Thoracic aorta (tissue), 2 donors: ENCODE measurements around the gene TNS3. TPM values are rescaled to one million over a fixed set of nuclear protein-coding genes. Genes with fewer than 3 reads are reported as not detected.

ENCODE experiments used
- ATAC-seq: fragments of 150-250 bp; one replicate; pipeline ENCODE4 v1.8.0; 2017; ENCODE audit warnings: low read depth; ENCODE audit not compliant: insufficient number of reproducible peaks, low FRiP score
- DNase-seq: peaks from one replicate; pipeline ENCODE4 v3.0.0-alpha.2; 2020; ENCODE audit warnings: low spot score
- H3K27ac ChIP-seq, 2 donors: fragments of 200-600 bp; sonication (generic); 1 replicate in 1 of 2; 2 replicates in 1 of 2; pipeline ENCODE4 v1.5.1; 2016; ENCODE audit warnings: mild to moderate bottlenecking in 2 of 2, moderate library complexity in 2 of 2
- H3K27me3 ChIP-seq: fragments of 200-600 bp; sonication (generic); replicated peaks from 2 replicates; pipeline ENCODE4 v1.6.0; 2016; ENCODE audit warnings: mild to moderate bottlenecking; ENCODE audit not compliant: insufficient read depth
- H3K36me3 ChIP-seq: fragments of 200-600 bp; sonication (generic); one replicate; pipeline ENCODE4 v1.5.1; 2016
- H3K4me1 ChIP-seq, 2 donors: fragments of 200-600 bp; sonication (generic); 1 replicate in 1 of 2; 2 replicates in 1 of 2; pipeline versions ENCODE4 v1.5.1 to v1.6.0; 2016; ENCODE audit warnings: low read depth in 2 of 2, mild to moderate bottlenecking in 1 of 2; ENCODE audit not compliant: control insufficient read depth in 1 of 2
- H3K4me3 ChIP-seq: fragments of 200-600 bp; sonication (generic); 2 replicates; pipeline ENCODE4 v1.5.1; 2016; ENCODE audit warnings: mild to moderate bottlenecking
- H3K9me3 ChIP-seq: fragments of 200-600 bp; sonication (generic); 2 replicates; pipeline ENCODE4 v1.5.1; 2016
- CTCF ChIP-seq: fragments of 200-600 bp; sonication (generic); IDR thresholded peaks from one replicate; pipeline ENCODE4 v1.5.1; 2019; ENCODE audit warnings: antibody characterized with exemption
- total RNA-seq, 2 donors: library from RNA; depleted of rRNA; stranded (reverse); fragments of >200 nt; gene quantifications; one replicate each; pipeline versions ENCODE4 v1.1.0 to v1.2.3, GENCODE V29; 2016

TNS3 gene
- total RNA-seq, 2 donors from 2014 or later = 138 to 151 TPM

DNA sequence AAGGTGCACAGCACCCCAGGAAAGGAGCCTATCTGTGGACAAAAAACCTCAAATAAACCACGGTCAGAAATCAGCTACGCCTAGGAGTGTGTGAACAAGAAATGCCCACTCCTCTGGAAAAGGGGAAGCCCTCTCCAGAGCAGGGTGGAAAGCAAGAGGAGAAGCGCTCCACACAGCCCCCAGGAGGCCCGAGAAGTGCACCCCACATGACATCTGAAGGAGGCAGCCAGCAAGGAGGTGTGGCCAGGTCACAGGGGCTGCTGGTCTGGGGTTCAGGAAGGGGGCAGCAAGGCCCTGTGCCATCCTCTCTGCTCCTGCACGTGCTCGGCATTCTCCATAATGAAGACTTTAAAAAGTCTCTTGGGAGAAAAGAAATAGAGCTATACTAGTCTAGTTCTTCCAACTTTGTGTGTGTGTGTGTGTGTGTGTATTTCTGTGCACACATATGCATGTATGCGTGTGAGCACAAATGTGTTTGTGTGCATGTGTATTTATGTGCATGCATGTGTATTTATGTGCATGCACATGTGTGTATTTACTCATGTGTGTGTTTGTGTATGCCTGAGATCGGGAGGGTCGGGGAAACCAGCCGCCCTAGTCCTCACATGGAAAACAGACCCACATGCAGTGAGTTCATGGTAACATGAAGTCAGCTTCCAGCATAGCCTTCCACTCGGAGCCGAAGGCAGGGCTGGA lies 76.5 kb downstream of the TNS3 start:
- no peaks in the 10 kb centered on the region for H3K36me3 ChIP-seq
- H3K27ac ChIP-seq = no peak overlapping the region
- no peak overlapping the region for H3K4me3 ChIP-seq
- DNase-seq (no peak), ATAC-seq (no peak)
- no peaks in the 10 kb centered on the region for H3K9me3 ChIP-seq
- no peak for TF ChIP-seq CTCF
- H3K27me3 ChIP-seq = no peaks in the 10 kb centered on the region
- peaks cover 40 to 85% of the 10 kb centered on the region in 2 donors for H3K4me1 ChIP-seq

- ATAC-seq (no peak), DNase-seq (no peak)
- Histone ChIP-seq H3K27me3 (no peaks in the 10 kb centered on the region), H3K4me3 (no peak overlapping the region), H3K9me3 (no peaks in the 10 kb centered on the region), H3K36me3 (no peaks in the 10 kb centered on the region), H3K27ac (no peak overlapping the region), H3K4me1 (peaks cover 44 to 85% of the 10 kb centered on the region in 2 donors)
- no peak for TF ChIP-seq CTCF
Measured at GRCh38 chr7:47504551-47505311, 77.2 kb downstream of the TNS3 start.

DNA sequence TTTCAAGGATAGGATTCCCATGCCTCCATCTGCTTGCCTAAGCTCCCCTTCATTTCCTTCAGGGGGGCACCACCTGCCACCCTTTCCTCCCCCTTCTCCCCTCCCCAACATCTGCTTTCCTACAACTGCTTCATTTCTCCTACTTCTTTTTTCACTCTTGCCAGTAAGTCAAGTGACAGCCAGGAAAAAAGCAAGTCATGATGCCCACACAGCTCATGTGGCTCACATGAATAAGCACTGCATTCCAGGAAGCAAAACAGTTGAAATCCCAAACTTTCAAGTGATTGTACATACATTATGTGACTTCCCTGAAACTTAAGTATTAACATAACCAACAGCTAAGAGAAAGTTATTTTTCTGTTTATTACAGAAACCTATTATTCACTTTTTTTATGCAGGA lies 78.6 kb downstream of the TNS3 start:
- no peak for ATAC-seq

DNA sequence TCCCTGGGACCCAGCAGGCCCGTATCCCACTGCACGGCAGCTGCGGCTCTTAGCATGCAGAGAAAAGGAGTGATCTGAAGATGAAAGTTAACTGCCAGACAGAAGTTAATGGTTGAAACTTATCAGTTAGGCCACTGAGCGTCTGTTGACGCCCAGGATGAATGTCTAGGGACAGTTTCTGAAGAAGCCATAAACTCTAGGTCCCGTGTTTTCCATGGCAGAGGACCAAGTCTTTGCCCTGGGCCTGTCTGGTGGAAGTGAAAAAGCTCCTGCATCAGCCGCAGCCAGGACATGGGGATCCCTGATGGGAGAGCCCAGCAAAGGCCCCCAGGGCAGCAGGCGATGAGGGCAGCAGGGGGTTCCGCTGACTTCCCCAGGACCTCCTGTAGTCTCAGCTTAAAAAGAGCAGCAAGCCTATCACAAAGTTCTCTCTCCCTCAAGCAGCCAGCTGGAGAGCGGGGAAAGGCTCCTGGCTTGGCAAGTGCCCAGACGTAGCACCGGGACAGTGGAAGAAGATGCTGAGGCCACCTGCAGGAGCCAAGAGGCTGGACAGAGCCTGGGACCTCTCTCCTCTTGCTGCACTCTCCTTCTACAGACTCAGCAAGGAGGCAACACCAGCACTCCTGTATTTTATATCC lies 79.6 kb downstream of the TNS3 start:
- no peaks in the 10 kb centered on the region for H3K36me3 ChIP-seq
- H3K27ac ChIP-seq = no peak overlapping the region
- H3K27me3 ChIP-seq = no peaks in the 10 kb centered on the region
- TF ChIP-seq CTCF = no peak
- no peak overlapping the region for H3K4me3 ChIP-seq
- ATAC-seq = no peak
- peaks cover 47 to 97% of the 10 kb centered on the region in 2 donors for H3K4me1 ChIP-seq
- no peak for DNase-seq
- no peaks in the 10 kb centered on the region for H3K9me3 ChIP-seq

More for the DNA sequence above, 78.6 kb downstream of the TNS3 start:
- Histone ChIP-seq H3K9me3 (no peaks in the 10 kb centered on the region), H3K4me1 (peaks cover 44 to 95% of the 10 kb centered on the region in 2 donors), H3K27me3 (no peaks in the 10 kb centered on the region), H3K36me3 (no peaks in the 10 kb centered on the region), H3K27ac (no peak overlapping the region), H3K4me3 (no peak overlapping the region)
- no peak for DNase-seq
- no peak for TF ChIP-seq CTCF

DNA sequence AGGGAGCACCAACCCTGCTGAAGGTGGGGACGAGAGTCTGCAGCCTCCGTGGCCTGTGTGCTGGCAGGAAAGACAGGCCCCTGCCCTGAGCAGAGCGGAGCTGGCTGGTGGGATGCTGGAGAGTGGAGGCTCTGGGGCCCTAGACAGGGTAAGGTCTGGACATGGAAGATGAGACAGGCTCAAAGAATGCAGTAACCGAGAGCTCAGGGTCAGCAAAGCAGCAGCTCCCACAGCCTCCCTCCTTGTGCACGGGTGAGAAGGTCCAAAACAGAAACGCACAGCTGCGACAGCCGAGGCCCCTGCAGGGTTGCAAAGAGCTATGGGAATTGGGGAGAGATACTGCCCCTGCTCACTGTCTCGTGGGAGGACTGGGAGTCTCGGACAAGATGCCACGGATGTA lies 80.5 kb downstream of the TNS3 start:
- no peaks in the 10 kb centered on the region for H3K27me3 ChIP-seq
- ATAC-seq = no peak
- H3K4me3 ChIP-seq = no peak overlapping the region
- DNase-seq = no peak
- no peak overlapping the region for H3K27ac ChIP-seq
- TF ChIP-seq CTCF = no peak
- H3K9me3 ChIP-seq = no peaks in the 10 kb centered on the region
- H3K4me1 ChIP-seq = peaks cover 41 to 97% of the 10 kb centered on the region in 2 donors
- H3K36me3 ChIP-seq = no peaks in the 10 kb centered on the region
